ENCODE measurements around the gene MCCC2.
A peak's percentile ranks its signal among the peaks of the same experiment; 100 is the strongest.

The MCCC2 gene

DNA sequence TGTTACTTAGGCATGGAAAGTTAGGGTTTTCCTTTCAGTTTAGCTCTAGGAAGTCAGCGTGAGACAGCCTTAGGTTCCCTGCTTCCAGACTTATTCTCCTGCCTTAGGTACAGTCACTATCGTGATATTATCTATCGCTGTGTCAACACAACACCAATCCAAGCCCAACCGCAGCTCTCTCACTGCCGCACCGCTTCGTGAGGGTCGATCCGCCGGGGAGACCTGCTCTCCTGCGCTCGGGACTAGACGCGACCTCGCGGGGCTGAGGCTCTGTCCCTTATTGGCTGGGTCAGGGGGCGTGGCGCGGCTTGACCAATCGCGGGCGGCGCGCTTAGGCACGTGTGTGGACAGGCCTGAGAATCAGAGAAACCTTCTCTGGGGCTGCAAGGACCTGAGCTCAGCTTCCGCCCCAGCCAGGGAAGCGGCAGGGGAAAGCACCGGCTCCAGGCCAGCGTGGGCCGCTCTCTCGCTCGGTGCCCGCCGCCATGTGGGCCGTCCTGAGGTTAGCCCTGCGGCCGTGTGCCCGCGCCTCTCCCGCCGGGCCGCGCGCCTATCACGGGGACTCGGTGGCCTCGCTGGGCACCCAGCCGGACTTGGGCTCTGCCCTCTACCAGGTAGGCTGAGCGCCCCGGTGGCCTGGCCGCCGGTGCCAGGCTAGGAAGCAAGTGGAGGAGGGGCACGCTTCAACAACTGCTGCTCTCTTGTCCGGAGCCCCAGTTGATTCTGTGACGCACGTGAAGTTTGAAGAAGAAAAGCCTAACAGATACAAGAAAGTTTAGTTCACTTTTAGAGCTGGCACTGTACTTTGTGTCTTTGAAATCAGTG is at the start of gene MCCC2:
TSS of gene MCCC2 (plus strand) at position 400 of the 825 bp plus-strand sequence. CDS start at position 486, 86 bp downstream.
- peak; percentile 65 for TF ChIP-seq YY1 (IDR thresholded peaks at IDR 0.05; ENCODE audit: low read depth)
- TF ChIP-seq EGR1 (IDR thresholded peaks at IDR 0.05): 0 out of 2 replicates have a peak, but pooled peaks have one; percentile 22
- TF ChIP-seq, protein P1, sequence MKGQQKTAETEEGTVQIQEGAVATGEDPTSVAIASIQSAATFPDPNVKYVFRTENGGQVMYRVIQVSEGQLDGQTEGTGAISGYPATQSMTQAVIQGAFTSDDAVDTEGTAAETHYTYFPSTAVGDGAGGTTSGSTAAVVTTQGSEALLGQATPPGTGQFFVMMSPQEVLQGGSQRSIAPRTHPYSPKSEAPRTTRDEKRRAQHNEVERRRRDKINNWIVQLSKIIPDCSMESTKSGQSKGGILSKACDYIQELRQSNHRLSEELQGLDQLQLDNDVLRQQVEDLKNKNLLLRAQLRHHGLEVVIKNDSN (IDR thresholded peaks at IDR 0.05): peak; percentile 96
- no peak for TF ChIP-seq NFIC (IDR thresholded peaks at IDR 0.05)
- no peak; the same call in 1 of the 2 replicates for TF ChIP-seq FOXM1 (IDR thresholded peaks at IDR 0.05; ENCODE audit: borderline replicate concordance, low read depth)
- TF ChIP-seq ZBTB7A (IDR thresholded peaks at IDR 0.05; ENCODE audit: low read depth): no peak
- no peak for TF ChIP-seq EP300 (IDR thresholded peaks at IDR 0.05; ENCODE audit: borderline replicate concordance)
- TF ChIP-seq, protein P2, sequence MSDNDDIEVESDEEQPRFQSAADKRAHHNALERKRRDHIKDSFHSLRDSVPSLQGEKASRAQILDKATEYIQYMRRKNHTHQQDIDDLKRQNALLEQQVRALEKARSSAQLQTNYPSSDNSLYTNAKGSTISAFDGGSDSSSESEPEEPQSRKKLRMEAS (IDR thresholded peaks at IDR 0.05): peak; percentile 94
- TF ChIP-seq TCF12 (IDR thresholded peaks at IDR 0.05; ENCODE audit: low read depth): peak; percentile 14; the same call in 1 of the 2 replicates
- TF ChIP-seq CREB1 (IDR thresholded peaks at IDR 0.05; ENCODE audit: low read depth): no peak
- TF ChIP-seq TAF1 (IDR thresholded peaks at IDR 0.05; ENCODE audit: low read depth): peak; percentile 85
- no peak for TF ChIP-seq RAD21 (IDR thresholded peaks at IDR 0.05; ENCODE audit: low read depth)
- TF ChIP-seq TEAD4 (IDR thresholded peaks at IDR 0.05): no peak
- no peak; the same call in 1 of the 2 replicates for TF ChIP-seq CEBPB (IDR thresholded peaks at IDR 0.05)
- TF ChIP-seq, protein P3, sequence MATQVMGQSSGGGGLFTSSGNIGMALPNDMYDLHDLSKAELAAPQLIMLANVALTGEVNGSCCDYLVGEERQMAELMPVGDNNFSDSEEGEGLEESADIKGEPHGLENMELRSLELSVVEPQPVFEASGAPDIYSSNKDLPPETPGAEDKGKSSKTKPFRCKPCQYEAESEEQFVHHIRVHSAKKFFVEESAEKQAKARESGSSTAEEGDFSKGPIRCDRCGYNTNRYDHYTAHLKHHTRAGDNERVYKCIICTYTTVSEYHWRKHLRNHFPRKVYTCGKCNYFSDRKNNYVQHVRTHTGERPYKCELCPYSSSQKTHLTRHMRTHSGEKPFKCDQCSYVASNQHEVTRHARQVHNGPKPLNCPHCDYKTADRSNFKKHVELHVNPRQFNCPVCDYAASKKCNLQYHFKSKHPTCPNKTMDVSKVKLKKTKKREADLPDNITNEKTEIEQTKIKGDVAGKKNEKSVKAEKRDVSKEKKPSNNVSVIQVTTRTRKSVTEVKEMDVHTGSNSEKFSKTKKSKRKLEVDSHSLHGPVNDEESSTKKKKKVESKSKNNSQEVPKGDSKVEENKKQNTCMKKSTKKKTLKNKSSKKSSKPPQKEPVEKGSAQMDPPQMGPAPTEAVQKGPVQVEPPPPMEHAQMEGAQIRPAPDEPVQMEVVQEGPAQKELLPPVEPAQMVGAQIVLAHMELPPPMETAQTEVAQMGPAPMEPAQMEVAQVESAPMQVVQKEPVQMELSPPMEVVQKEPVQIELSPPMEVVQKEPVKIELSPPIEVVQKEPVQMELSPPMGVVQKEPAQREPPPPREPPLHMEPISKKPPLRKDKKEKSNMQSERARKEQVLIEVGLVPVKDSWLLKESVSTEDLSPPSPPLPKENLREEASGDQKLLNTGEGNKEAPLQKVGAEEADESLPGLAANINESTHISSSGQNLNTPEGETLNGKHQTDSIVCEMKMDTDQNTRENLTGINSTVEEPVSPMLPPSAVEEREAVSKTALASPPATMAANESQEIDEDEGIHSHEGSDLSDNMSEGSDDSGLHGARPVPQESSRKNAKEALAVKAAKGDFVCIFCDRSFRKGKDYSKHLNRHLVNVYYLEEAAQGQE (IDR thresholded peaks at IDR 0.05; ENCODE audit: low read depth): 0 out of 2 replicates have a peak, but pooled peaks have one; percentile 17

DNA sequence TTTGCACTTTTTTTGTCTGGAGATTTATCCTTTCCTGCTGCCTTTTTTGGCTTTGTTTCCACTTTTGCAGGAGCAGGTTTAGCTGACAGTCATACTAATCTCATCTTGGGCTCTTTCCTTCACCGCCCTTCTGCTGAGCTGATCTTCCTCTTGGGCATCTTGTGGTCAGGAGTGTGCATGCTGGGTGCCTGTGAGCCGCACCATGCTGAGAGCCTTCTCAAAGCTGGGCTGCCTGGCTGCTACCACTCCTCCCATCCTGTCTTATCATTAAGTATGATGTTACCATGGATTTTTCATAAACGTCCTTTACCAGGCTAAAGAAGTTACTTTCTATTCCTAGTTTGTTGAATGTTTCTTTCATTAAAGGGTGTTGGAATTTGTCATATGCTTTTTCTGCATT is 49.5 kb upstream of the MCCC2 start:
- TF ChIP-seq, protein P3 (IDR thresholded peaks at IDR 0.05; ENCODE audit: low read depth): no peak
- TF ChIP-seq EGR1 (IDR thresholded peaks at IDR 0.05) (no peak), RAD21 (IDR thresholded peaks at IDR 0.05; ENCODE audit: low read depth) (no peak), CREB1 (IDR thresholded peaks at IDR 0.05; ENCODE audit: low read depth) (no peak), CEBPB (IDR thresholded peaks at IDR 0.05) (no peak), TAF1 (IDR thresholded peaks at IDR 0.05; ENCODE audit: low read depth) (no peak), FOXM1 (IDR thresholded peaks at IDR 0.05; ENCODE audit: borderline replicate concordance, low read depth) (no peak), NFIC (IDR thresholded peaks at IDR 0.05) (no peak)
- TF ChIP-seq, protein P2 (IDR thresholded peaks at IDR 0.05): no peak

DNA sequence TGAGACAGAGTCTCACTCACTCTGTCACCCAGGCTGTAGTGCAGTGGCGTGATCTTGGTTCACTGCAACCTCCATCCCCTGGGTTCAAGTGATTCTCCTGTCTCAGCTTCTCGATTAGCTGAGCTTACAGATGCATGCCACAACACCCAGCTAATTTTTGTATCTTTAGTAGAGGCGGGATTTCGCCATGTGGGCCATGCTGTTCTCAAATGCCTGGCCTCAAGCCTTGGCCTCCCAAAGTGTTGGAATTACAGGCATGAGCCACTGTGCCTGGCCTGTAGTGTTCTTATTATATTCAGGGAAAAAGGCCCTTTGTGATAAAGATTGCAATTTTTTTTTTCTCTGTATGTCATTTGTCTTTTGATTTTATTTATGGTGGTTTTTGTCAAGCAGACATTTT is 24.0 kb upstream of the MCCC2 start:
- TF ChIP-seq TEAD4 (IDR thresholded peaks at IDR 0.05): no peak
- TF ChIP-seq EGR1 (IDR thresholded peaks at IDR 0.05): no peak
- no peak for TF ChIP-seq CEBPB (IDR thresholded peaks at IDR 0.05)
- no peak for TF ChIP-seq EP300 (IDR thresholded peaks at IDR 0.05; ENCODE audit: borderline replicate concordance)
- no peak for TF ChIP-seq TAF1 (IDR thresholded peaks at IDR 0.05; ENCODE audit: low read depth)
- TF ChIP-seq, protein P1 (IDR thresholded peaks at IDR 0.05): no peak
- TF ChIP-seq TCF12 (IDR thresholded peaks at IDR 0.05; ENCODE audit: low read depth): no peak
- TF ChIP-seq CREB1 (IDR thresholded peaks at IDR 0.05; ENCODE audit: low read depth): no peak
- TF ChIP-seq FOXM1 (IDR thresholded peaks at IDR 0.05; ENCODE audit: borderline replicate concordance, low read depth): no peak
- TF ChIP-seq, protein P3 (IDR thresholded peaks at IDR 0.05; ENCODE audit: low read depth): no peak
- no peak for TF ChIP-seq NFIC (IDR thresholded peaks at IDR 0.05)
- TF ChIP-seq YY1 (IDR thresholded peaks at IDR 0.05; ENCODE audit: low read depth): no peak

DNA sequence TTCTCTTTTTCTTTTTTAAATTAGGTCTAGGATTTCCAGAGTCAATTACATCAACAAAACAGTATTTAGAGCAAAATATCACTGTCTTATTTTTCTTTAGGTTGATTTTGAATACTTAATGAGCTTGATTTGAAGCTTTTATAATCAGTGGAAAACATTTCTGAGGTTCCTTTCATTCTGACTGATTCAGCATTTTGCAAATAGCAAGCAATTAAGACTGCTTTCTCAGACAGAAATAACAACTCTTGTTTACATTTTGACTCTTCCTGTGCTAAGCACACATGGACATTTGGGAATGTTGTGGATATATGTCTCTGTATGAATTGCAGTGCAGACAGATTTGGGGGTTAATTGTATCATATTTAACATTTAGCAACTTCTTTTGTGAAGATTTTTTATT is 22.2 kb upstream of the MCCC2 start:
- TF ChIP-seq FOXM1 (IDR thresholded peaks at IDR 0.05; ENCODE audit: borderline replicate concordance, low read depth) (no peak), CREB1 (IDR thresholded peaks at IDR 0.05; ENCODE audit: low read depth) (no peak), EGR1 (IDR thresholded peaks at IDR 0.05) (no peak), TEAD4 (IDR thresholded peaks at IDR 0.05) (no peak), NFIC (IDR thresholded peaks at IDR 0.05) (no peak), EP300 (IDR thresholded peaks at IDR 0.05; ENCODE audit: borderline replicate concordance) (no peak), TCF12 (IDR thresholded peaks at IDR 0.05; ENCODE audit: low read depth) (no peak), ZBTB7A (IDR thresholded peaks at IDR 0.05; ENCODE audit: low read depth) (no peak), CEBPB (IDR thresholded peaks at IDR 0.05) (no peak)
- TF ChIP-seq, protein P3 (IDR thresholded peaks at IDR 0.05; ENCODE audit: low read depth): no peak
- TF ChIP-seq, protein P2 (IDR thresholded peaks at IDR 0.05): no peak
